ENCODE data around the gene RABGAP1L.
A peak's percentile ranks its signal among the peaks of the same experiment; 100 is the strongest.

The RABGAP1L gene

DNA sequence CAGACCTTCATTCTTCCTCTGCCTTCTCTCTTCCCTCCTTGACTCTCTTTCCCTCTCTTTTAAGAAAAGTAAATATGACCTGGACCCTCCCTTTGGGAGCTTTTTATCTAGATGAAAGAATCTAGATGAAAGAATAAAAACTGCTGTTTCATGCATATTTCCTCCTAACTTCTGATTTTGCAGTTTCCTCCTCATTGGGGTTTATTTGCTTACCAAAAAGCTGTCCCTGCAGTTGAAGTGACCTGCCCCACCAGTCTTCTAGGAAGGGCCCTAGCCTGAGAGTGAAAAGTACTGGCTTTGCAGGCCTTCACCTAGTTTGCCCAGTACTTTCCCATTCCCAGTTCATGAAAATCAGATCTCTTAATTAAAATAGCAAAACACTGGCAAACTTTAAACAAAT, 812.1 kb downstream of the RABGAP1L start:
- no peak overlapping the region for H3K4me3 ChIP-seq (ENCODE audit: low read depth, low read length)
- DNase-seq (ENCODE audit: low read depth): no peak
- TF ChIP-seq, protein P1, sequence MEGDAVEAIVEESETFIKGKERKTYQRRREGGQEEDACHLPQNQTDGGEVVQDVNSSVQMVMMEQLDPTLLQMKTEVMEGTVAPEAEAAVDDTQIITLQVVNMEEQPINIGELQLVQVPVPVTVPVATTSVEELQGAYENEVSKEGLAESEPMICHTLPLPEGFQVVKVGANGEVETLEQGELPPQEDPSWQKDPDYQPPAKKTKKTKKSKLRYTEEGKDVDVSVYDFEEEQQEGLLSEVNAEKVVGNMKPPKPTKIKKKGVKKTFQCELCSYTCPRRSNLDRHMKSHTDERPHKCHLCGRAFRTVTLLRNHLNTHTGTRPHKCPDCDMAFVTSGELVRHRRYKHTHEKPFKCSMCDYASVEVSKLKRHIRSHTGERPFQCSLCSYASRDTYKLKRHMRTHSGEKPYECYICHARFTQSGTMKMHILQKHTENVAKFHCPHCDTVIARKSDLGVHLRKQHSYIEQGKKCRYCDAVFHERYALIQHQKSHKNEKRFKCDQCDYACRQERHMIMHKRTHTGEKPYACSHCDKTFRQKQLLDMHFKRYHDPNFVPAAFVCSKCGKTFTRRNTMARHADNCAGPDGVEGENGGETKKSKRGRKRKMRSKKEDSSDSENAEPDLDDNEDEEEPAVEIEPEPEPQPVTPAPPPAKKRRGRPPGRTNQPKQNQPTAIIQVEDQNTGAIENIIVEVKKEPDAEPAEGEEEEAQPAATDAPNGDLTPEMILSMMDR (IDR thresholded peaks at IDR 0.05; ENCODE audit: low read depth, low read length, missing control alignments): no peak

DNA sequence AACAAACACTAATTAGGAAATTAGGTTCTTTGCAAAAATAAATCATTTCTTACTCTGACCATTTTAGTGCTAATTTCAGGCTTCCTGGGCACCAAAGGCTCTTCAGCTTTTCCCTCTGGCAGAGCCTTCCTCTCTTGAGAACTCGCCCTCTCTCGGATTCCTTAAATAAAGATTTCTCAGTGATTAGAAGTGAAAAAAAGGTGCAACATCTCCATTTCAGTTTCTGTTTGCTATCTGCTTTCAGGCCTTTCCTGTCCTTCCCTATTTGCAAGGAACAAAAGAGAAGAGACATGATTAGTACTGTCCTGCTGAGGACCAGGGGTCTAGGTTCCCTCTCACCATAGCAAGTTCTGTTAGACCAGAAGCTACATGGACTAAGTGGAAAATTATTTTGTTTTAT, 812.6 kb downstream of the RABGAP1L start:
- no peak for DNase-seq (ENCODE audit: low read depth)
- no peak overlapping the region for H3K4me3 ChIP-seq (ENCODE audit: low read depth, low read length)
- TF ChIP-seq, protein P1 (IDR thresholded peaks at IDR 0.05; ENCODE audit: low read depth, low read length, missing control alignments): no peak

DNA sequence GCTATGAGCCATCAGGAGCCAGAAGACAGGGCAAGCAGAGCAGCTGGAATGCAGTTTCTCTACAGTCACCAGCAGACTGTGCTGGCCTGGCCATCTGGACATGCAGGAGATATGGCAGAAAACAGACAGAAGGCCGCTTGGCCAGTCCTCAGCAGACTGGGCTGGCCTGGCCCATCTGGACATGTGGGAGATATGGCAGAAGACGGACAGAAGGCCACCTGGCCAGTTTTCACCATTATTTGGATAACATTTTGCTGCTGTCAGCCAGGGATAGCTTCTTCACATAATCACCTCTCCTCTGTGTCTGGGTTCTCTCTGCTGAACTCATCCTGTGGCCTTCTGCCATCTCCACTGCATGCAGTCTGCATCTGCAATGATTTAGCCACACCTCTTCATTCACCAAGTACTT, 815.4 kb downstream of the RABGAP1L start:
- DNase-seq (ENCODE audit: low read depth): no peak
- TF ChIP-seq, protein P1 (IDR thresholded peaks at IDR 0.05; ENCODE audit: low read depth, low read length, missing control alignments): no peak
- H3K4me3 ChIP-seq (ENCODE audit: low read depth, low read length): no peak overlapping the region

DNA sequence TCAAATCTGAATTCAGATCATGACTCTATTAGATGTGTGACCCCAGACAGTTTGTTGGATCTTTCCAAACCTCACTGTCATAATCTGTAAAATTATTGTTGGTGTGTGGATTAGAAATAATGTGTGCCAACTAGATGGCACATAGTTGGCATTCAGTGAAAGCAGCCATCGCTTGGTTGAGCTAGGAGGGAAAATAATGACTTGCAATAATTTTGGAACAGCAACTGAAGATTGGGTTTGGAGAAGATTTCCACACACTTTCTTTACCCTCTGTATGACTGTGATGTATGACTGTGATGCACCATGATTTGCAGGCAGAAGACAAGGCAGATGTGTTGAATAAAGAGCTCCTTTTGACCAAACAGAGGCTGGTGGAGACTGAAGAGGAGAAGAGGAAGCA, 816.4 kb downstream of the RABGAP1L start:
- TF ChIP-seq, protein P1 (IDR thresholded peaks at IDR 0.05; ENCODE audit: low read depth, low read length, missing control alignments): no peak
- no peak overlapping the region for H3K4me3 ChIP-seq (ENCODE audit: low read depth, low read length)
- no peak for DNase-seq (ENCODE audit: low read depth)

DNA sequence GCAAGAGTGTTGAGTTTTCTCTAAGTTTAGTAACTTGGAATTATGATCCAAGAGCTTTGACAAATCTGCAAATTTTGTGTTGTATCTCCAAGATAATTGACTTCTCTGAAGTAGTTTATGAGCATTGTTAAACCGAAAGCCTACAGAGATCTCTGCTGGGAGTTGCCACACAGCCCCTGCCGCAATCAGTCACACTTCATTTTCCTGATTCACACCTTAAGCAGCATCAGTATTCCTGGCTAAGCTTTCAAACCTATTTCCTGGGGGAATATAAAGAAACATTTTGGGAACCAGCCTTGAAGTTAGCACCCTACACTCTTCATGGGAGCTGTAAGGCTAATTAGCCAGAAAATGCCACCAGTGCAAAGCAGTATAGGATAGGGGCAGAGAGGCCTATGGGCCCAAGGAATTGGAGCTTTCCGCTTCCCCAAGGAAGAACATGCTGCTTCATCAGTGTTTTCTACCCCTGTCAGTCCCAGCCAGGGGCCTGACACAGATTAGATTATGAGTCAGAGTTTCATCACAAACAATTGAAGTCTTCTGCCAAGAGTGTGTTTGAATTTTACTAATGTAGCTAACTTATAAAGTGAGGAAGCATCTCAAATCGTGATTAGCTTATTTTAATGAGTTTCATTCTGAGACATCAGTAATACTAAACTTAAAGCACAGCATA, 817.3 kb downstream of the RABGAP1L start:
- DNase-seq (ENCODE audit: low read depth): no peak
- TF ChIP-seq, protein P1 (IDR thresholded peaks at IDR 0.05; ENCODE audit: low read depth, low read length, missing control alignments): no peak
- H3K4me3 ChIP-seq (ENCODE audit: low read depth, low read length): no peak overlapping the region

DNA sequence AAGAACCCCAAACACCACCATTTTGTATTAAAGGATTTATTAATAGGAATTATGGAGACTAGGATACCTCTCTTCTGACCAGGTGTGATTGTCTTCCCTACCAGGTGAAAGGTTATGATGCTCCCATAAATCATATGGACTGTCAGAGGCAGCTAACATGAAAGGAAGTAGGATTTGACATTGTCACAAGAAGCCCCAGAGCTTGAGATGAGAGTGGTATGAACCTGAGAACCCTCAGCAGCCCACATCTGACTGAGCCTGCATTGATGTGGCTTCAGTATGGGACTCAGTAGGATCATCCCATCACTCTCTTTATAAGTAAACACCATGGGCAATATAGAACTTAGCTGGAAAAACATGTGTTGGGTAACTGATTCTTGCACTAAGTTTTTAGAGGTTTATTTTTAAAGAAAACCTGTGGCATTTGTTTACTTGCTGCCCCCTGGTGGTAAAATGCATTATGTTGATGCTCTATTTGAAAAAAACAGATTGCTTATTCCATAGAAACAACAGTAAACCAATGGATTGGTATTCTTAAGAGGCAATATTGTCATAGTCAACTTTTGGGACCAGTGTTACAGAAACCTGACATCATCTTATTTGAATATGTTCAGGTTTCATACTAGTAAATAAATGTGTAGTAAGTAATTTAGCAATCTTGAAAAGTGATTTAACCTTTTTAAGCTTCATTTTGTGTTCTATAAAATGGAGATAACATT, 823.8 kb downstream of the RABGAP1L start:
- TF ChIP-seq, protein P1 (IDR thresholded peaks at IDR 0.05; ENCODE audit: low read depth, low read length, missing control alignments): peak; percentile 49
- no peak overlapping the region for H3K4me3 ChIP-seq (ENCODE audit: low read depth, low read length)
- DNase-seq (ENCODE audit: low read depth): no peak

Measured in GM12864 (cell line).